ENCODE measurements around the gene AKR7A2.
"Not testable (repeated sequence)": the region's sequence is repeated elsewhere in the genome, so short reads cannot be mapped to it uniquely, and the experiment has no call there.

Gene AKR7A2

GRCh38 chr1:19310720-19311502 lies 1.0 kb downstream of the AKR7A2 start:
- peak overlapping the region; percentile 81 to 89 for H3K4me3 ChIP-seq (ENCODE audit: low read depth in 1 of 2, low read length in 2 of 2)
- peak overlapping the region; percentile 60 for H3K27ac ChIP-seq (ENCODE audit: low read length)
- peaks cover 20 to 26% of the 10 kb centered on the region in 2 donors for H3K36me3 ChIP-seq (ENCODE audit: control insufficient read depth in 1 of 2, insufficient read depth in 2 of 2, low read length in 2 of 2)
- no peaks in the 10 kb centered on the region for H3K9me3 ChIP-seq (ENCODE audit: control insufficient read depth in 1 of 2, low read length in 2 of 2)
- peaks cover 11 to 27% of the 10 kb centered on the region in 2 donors for H3K4me1 ChIP-seq (ENCODE audit: control insufficient read depth in 1 of 2, insufficient read depth in 2 of 2, low read length in 2 of 2)
- H3K27me3 ChIP-seq (ENCODE audit: low read depth, low read length): no peaks in the 10 kb centered on the region

- H3K27ac ChIP-seq (ENCODE audit: low read length): no peak overlapping the region
- peaks cover 11 to 23% of the 10 kb centered on the region in 2 donors for H3K4me1 ChIP-seq (ENCODE audit: control insufficient read depth in 1 of 2, insufficient read depth in 2 of 2, low read length in 2 of 2)
- H3K27me3 ChIP-seq (ENCODE audit: low read depth, low read length): no peaks in the 10 kb centered on the region
- H3K4me3 ChIP-seq (ENCODE audit: low read depth in 1 of 2, low read length in 2 of 2): no peak overlapping the region
- no peaks in the 10 kb centered on the region for H3K9me3 ChIP-seq (ENCODE audit: control insufficient read depth in 1 of 2, low read length in 2 of 2)
- H3K36me3 ChIP-seq (ENCODE audit: control insufficient read depth in 1 of 2, insufficient read depth in 2 of 2, low read length in 2 of 2): peaks cover 29 to 34% of the 10 kb centered on the region in 2 donors
These were observed 1.9 kb downstream of the AKR7A2 start for GRCh38 chr1:19310061-19310460.

- no peak overlapping the region for H3K27ac ChIP-seq (ENCODE audit: low read length)
- H3K27me3 ChIP-seq (ENCODE audit: low read depth, low read length): no peaks in the 10 kb centered on the region
- H3K4me3 ChIP-seq (ENCODE audit: low read depth in 1 of 2, low read length in 2 of 2): no peak overlapping the region
- H3K36me3 ChIP-seq (ENCODE audit: control insufficient read depth in 1 of 2, insufficient read depth in 2 of 2, low read length in 2 of 2): peaks cover 30 to 42% of the 10 kb centered on the region in 2 donors
- H3K9me3 ChIP-seq (ENCODE audit: control insufficient read depth in 1 of 2, low read length in 2 of 2): no peaks in the 10 kb centered on the region
- peaks cover 11 to 23% of the 10 kb centered on the region in 2 donors for H3K4me1 ChIP-seq (ENCODE audit: control insufficient read depth in 1 of 2, insufficient read depth in 2 of 2, low read length in 2 of 2)
These were observed 2.7 kb downstream of the AKR7A2 start for GRCh38 chr1:19309123-19309813.

- H3K27ac ChIP-seq (ENCODE audit: low read length): no peak overlapping the region
- peaks cover 36 to 50% of the 10 kb centered on the region in 2 donors for H3K36me3 ChIP-seq (ENCODE audit: control insufficient read depth in 1 of 2, insufficient read depth in 2 of 2, low read length in 2 of 2)
- no peaks in the 10 kb centered on the region for H3K9me3 ChIP-seq (ENCODE audit: control insufficient read depth in 1 of 2, low read length in 2 of 2)
These were observed 3.4 kb downstream of the AKR7A2 start for GRCh38 chr1:19308509-19308907.

GRCh38 chr1:19307794-19308508 lies 4.0 kb downstream of the AKR7A2 start:
- H3K27ac ChIP-seq (ENCODE audit: low read length): no peak overlapping the region
- no peaks in the 10 kb centered on the region for H3K9me3 ChIP-seq (ENCODE audit: control insufficient read depth in 1 of 2, low read length in 2 of 2)
- H3K36me3 ChIP-seq (ENCODE audit: control insufficient read depth in 1 of 2, insufficient read depth in 2 of 2, low read length in 2 of 2): peaks cover 40 to 55% of the 10 kb centered on the region in 2 donors

More at GRCh38 chr1:19308509-19308907, 3.4 kb downstream of the AKR7A2 start:
- Histone ChIP-seq H3K27me3 (ENCODE audit: low read depth, low read length) (no peaks in the 10 kb centered on the region), H3K4me3 (ENCODE audit: low read depth in 1 of 2, low read length in 2 of 2) (no peak overlapping the region), H3K4me1 (ENCODE audit: control insufficient read depth in 1 of 2, insufficient read depth in 2 of 2, low read length in 2 of 2) (peaks cover 10 to 22% of the 10 kb centered on the region in 2 donors)

GRCh38 chr1:19306941-19307340 lies 5.0 kb downstream of the AKR7A2 start:
- H3K9me3 ChIP-seq (ENCODE audit: control insufficient read depth in 1 of 2, low read length in 2 of 2): no peaks in the 10 kb centered on the region
- H3K27me3 ChIP-seq (ENCODE audit: low read depth, low read length): no peaks in the 10 kb centered on the region
- peaks cover 40 to 59% of the 10 kb centered on the region in 2 donors for H3K36me3 ChIP-seq (ENCODE audit: control insufficient read depth in 1 of 2, insufficient read depth in 2 of 2, low read length in 2 of 2)
- H3K4me1 ChIP-seq (ENCODE audit: control insufficient read depth in 1 of 2, insufficient read depth in 2 of 2, low read length in 2 of 2): peaks cover 7 to 11% of the 10 kb centered on the region in 2 donors
- no peak overlapping the region for H3K27ac ChIP-seq (ENCODE audit: low read length)
- H3K4me3 ChIP-seq (ENCODE audit: low read depth in 1 of 2, low read length in 2 of 2): no peak overlapping the region

More at GRCh38 chr1:19307794-19308508, 4.0 kb downstream of the AKR7A2 start:
- Histone ChIP-seq H3K27me3 (ENCODE audit: low read depth, low read length) (no peaks in the 10 kb centered on the region), H3K4me3 (ENCODE audit: low read depth in 1 of 2, low read length in 2 of 2) (no peak overlapping the region), H3K4me1 (ENCODE audit: control insufficient read depth in 1 of 2, insufficient read depth in 2 of 2, low read length in 2 of 2) (peaks cover 7 to 16% of the 10 kb centered on the region in 2 donors)

- Histone ChIP-seq H3K4me1 (ENCODE audit: control insufficient read depth in 1 of 2, insufficient read depth in 2 of 2, low read length in 2 of 2) (peaks cover 4% of the 10 kb centered on the region in 2 donors), H3K36me3 (ENCODE audit: control insufficient read depth in 1 of 2, insufficient read depth in 2 of 2, low read length in 2 of 2) (peaks cover 40 to 59% of the 10 kb centered on the region in 2 donors), H3K4me3 (ENCODE audit: low read depth in 1 of 2, low read length in 2 of 2) (no peak overlapping the region), H3K27me3 (ENCODE audit: low read depth, low read length) (no peaks in the 10 kb centered on the region), H3K27ac (ENCODE audit: low read length) (no peak overlapping the region), H3K9me3 (ENCODE audit: control insufficient read depth in 1 of 2, low read length in 2 of 2) (no peaks in the 10 kb centered on the region)
These were observed 6.1 kb downstream of the AKR7A2 start for GRCh38 chr1:19305880-19306279.

GRCh38 chr1:19304081-19304480 lies 7.9 kb downstream of the AKR7A2 start:
- not testable (repeated sequence) for H3K4me1 ChIP-seq (ENCODE audit: control insufficient read depth in 1 of 2, insufficient read depth in 2 of 2, low read length in 2 of 2); H3K27me3 ChIP-seq (ENCODE audit: low read depth, low read length); H3K9me3 ChIP-seq (ENCODE audit: control insufficient read depth in 1 of 2, low read length in 2 of 2); H3K27ac ChIP-seq (ENCODE audit: low read length); H3K4me3 ChIP-seq (ENCODE audit: low read depth in 1 of 2, low read length in 2 of 2)
- peaks cover 40 to 59% of the 10 kb centered on the region in 2 donors for H3K36me3 ChIP-seq (ENCODE audit: control insufficient read depth in 1 of 2, insufficient read depth in 2 of 2, low read length in 2 of 2)

GRCh38 chr1:19300211-19300610 lies 11.7 kb downstream of the AKR7A2 start:
- H3K36me3 ChIP-seq (ENCODE audit: control insufficient read depth in 1 of 2, insufficient read depth in 2 of 2, low read length in 2 of 2): peaks cover 13 to 27% of the 10 kb centered on the region in 2 donors

GRCh38 chr1:19294638-19295037 lies 17.3 kb downstream of the AKR7A2 start:
- Histone ChIP-seq H3K4me3 (ENCODE audit: low read depth in 1 of 2, low read length in 2 of 2) (no peak overlapping the region), H3K9me3 (ENCODE audit: control insufficient read depth in 1 of 2, low read length in 2 of 2) (peaks cover 11 to 14% of the 10 kb centered on the region in 2 donors), H3K27ac (ENCODE audit: low read length) (no peak overlapping the region), H3K36me3 (ENCODE audit: control insufficient read depth in 1 of 2, insufficient read depth in 2 of 2, low read length in 2 of 2) (peaks cover 0 to 6% of the 10 kb centered on the region in 2 donors), H3K4me1 (ENCODE audit: control insufficient read depth in 1 of 2, insufficient read depth in 2 of 2, low read length in 2 of 2) (no peaks in the 10 kb centered on the region), H3K27me3 (ENCODE audit: low read depth, low read length) (no peaks in the 10 kb centered on the region)

More at GRCh38 chr1:19300211-19300610, 11.7 kb downstream of the AKR7A2 start:
- H3K27me3 ChIP-seq (ENCODE audit: low read depth, low read length): no peaks in the 10 kb centered on the region
- H3K4me3 ChIP-seq (ENCODE audit: low read depth in 1 of 2, low read length in 2 of 2): no peak overlapping the region
- no peak overlapping the region for H3K27ac ChIP-seq (ENCODE audit: low read length)
- peaks cover 2 to 4% of the 10 kb centered on the region in 2 donors for H3K9me3 ChIP-seq (ENCODE audit: control insufficient read depth in 1 of 2, low read length in 2 of 2)
- H3K4me1 ChIP-seq (ENCODE audit: control insufficient read depth in 1 of 2, insufficient read depth in 2 of 2, low read length in 2 of 2): no peaks in the 10 kb centered on the region

- H3K27me3 ChIP-seq (ENCODE audit: low read depth, low read length): no peaks in the 10 kb centered on the region
- no peak overlapping the region for H3K27ac ChIP-seq (ENCODE audit: low read length)
- H3K4me1 ChIP-seq (ENCODE audit: control insufficient read depth in 1 of 2, insufficient read depth in 2 of 2, low read length in 2 of 2): peaks cover 0 to 9% of the 10 kb centered on the region in 2 donors
- peaks cover 0 to 3% of the 10 kb centered on the region in 2 donors for H3K9me3 ChIP-seq (ENCODE audit: control insufficient read depth in 1 of 2, low read length in 2 of 2)
- peak overlapping the region; percentile 61 to 66 for H3K4me3 ChIP-seq (ENCODE audit: low read depth in 1 of 2, low read length in 2 of 2)
- H3K36me3 ChIP-seq (ENCODE audit: control insufficient read depth in 1 of 2, insufficient read depth in 2 of 2, low read length in 2 of 2): peaks cover under 1 to 1% of the 10 kb centered on the region in 2 donors
These were observed 22.7 kb downstream of the AKR7A2 start for GRCh38 chr1:19289244-19289643.

Measured in muscle layer of duodenum (tissue), 2 donors.